DMS153 treated with DMSO at 0.1 percent for 48 hours (cell line): ENCODE data around the gene TNFRSF6B.
"Not testable (repeated sequence)": the region's sequence is repeated elsewhere in the genome, so short reads cannot be mapped to it uniquely, and the experiment has no call there.

Experiments
- DNase-seq: peaks from one replicate; lab custom pipeline; 2025; ENCODE audit not compliant: unreplicated experiment; lab: John Stamatoyannopoulos, UW

TNFRSF6B gene

DNA sequence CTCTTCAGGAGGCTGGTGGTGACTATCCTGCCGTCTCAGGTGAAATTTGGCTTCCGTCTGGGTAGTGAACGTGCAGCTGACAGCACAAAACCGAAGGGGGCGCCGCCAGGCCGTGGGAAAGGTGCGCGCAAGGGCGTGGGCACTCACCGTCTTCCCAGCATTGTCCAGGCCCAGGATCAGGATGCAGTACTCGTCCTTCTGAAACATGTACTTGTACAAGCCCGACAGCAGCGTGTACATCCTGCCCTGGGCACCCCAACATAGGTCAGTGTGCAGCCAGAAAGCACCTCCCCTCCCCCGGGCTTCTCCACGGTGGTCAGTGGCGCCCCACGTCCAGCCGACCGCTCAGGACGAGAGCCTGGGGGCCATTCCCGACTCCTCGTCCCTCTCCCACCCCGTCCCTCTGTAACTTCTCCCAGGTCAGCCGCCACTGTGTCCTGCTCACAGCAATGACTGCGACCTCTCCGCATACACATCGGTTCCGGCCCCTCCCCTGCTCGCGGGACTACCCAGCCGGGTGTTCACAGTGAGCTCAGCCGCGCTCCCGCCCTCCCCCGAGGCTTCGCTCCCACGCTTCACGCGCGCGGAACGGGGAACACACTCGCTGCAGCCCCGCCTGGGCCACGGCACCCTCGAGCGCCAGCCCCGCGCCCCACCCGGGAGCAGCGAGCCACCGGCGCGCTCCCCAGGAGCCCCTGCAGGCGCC is 10.6 kb downstream of the TNFRSF6B start:
- no peak for DNase-seq

DNA sequence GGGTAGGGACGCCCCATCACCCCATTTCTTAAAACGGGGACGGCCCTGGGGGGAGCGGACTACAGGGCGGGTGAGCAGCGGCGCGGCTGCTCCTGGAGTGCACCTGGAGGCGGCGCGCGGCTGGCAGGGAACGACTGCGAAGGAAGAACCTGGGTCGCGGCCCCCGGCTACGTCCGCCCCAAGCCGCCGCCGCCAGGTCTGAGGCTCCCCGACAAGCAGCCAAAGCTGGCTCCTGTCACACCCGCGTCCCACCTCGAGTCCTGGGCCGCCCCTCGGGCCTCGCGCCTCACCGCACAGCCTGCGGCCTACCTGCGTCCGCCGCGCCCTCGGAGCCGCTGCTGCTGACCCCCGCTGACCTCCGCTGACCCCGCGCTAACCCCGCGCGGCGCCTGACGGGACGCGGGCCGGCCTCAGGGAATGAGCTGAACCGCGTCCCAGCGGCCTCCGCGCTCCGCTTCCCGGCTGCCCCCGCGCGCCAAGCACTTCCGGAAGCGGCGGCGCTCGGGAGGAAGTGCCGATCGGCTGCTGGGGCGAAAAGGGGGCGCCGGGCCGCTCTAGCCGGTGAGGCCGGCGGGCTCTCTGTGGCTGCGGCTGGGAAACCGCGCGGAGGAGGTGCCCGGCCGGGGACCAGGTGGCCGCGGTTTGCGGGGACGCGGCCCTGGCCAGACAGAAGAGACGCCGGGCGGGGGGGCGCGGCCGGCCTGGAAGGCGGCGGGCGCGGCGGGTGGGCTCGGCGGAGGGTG is 11.3 kb downstream of the TNFRSF6B start, which contains the start of the genes ARFRP1 and ZGPAT:
Gene ARFRP1, minus strand, starts transcription at position 419 of the 743 bp plus-strand sequence. CDS start 885 bp downstream, outside the sequence.
Gene ZGPAT, plus strand, starts transcription at position 482 of the 743 bp plus-strand sequence. CDS start 542 bp downstream, outside the sequence.
- DNase-seq: peak; percentile 77

DNA sequence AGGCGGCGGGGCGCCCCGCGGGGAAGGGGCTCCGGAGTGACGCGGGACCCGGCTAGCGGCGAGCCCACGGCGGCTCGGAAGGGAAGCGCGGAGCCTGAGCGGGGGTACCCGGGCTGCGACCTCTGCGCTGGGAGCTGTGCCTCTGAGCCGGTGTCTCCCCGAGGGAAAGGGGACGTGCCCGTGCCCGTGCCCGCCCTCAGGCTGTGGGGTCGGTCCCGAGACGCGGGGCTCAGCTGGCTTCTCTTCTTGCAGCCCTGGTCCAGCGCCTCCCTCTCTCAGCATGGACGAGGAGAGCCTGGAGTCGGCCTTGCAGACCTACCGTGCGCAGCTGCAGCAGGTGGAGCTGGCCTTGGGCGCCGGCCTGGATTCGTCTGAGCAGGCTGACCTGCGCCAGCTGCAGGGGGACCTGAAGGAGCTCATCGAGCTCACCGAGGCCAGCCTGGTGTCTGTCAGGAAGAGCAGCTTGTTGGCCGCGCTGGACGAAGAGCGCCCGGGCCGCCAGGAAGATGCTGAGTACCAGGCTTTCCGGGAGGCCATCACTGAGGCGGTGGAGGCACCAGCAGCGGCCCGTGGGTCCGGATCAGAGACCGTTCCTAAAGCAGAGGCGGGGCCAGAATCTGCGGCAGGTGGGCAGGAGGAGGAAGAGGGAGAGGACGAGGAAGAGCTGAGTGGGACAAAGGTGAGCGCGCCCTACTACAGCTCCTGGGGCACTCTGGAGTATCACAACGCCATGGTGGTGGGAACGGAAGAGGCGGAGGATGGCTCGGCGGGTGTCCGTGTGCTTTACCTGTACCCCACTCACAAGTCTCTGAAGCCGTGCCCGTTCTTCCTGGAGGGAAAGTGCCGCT is 12.1 kb downstream of the TNFRSF6B start:
- no peak for DNase-seq

DNA sequence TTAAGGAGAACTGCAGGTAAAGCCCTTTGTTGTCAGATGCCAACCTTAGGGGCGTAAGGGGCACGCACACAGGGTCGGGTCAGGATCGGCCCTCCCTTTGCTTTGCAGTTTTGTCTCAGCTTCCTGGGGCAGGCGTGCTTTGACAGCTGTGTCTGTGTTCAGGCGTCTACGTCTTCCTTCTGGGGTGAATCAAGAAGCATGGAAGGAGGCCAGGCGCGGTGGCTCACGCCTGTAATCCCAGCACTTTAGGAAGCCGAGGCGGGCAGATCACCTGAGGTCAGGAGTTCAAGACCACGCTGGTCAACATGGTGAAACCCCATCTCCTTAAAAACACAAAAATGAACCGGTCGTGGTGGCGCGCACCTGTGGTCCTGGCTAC is 12.7 kb downstream of the TNFRSF6B start:
- DNase-seq: no peak

DNA sequence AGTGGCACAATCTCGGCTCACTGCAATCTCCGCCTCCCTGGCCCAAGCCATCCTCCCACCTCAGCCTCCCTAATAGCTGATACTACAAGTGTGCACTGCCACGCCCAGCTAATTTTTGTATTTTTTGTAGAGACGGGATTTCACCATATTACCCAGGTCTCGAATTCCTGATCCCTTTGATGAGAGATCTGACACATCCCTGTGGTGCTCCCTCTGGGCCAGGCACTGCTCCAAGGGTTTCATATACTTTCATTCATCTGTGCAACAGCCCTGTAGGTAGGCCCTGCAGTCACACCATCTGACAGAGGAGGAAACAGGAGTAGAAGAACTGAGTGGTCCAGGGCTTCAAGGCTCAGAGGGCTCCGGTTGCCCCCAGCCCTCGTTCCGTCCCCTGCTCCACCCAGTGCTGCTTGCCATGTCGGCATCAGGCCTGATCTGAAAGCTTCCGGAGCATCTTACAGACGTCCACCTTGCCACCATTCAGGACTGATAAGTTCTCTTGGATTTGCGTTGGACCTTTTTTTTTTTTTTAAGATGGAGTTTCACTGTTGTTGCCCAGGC is 14.7 kb downstream of the TNFRSF6B start:
- no peak for DNase-seq

DNA sequence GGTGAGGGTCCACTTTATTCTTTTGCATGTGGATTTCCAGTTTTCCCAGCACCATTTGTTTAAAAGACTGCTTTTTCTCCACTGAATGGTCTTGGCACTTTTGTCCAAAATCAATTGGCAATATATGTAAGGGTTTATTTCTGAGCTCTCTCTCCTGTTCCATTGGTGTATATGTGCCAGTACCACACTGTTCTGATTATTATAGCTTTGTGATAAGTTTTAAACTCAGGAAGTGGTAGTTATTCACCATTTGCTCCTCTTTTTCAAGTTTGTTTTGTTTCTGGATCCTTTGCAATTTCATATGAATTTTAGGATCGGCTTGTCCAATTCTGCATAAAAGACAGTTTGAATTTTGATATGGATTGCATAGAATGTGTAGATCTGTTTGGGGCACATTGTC is 15.7 kb downstream of the TNFRSF6B start:
- DNase-seq: no peak

DNA sequence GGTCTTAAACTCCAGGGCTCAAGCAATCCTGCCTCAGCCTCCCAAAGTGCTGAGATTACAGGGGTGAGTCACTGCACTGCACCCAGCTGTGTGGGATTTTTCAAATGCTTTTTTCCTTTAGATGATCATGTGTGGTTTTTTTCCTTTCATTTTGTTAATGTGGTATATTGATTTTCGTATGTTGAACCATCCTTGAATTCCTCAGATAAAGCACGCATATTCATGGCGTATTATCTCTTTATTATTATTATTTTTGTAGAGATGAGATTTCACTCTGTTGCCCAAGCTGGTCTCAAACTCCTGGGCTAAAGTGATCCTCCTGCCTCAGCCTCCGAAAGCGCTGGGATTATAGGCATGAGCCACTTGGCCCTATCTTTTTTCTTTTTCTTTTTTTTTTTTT is 18.4 kb downstream of the TNFRSF6B start:
- no peak for DNase-seq

DNA sequence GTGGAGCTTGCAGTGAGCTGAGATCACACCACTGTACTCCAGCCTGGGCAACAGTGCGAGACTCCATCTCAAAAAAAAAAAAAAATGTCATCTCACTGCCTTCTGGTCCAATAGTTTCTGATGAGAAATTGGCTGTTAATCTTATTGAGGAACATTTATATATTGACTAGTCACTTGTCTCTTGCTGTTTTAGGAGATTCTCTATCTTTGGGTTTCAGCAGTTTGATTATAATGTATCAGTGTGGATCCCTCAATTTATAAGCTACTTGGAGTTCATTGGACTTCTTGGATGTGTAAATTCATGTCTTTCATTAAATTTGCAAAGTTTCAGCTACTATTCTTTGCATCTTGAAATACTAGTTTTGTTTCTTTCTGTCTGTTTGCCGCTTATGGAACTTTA is 22.5 kb downstream of the TNFRSF6B start:
- DNase-seq: no peak

DNA sequence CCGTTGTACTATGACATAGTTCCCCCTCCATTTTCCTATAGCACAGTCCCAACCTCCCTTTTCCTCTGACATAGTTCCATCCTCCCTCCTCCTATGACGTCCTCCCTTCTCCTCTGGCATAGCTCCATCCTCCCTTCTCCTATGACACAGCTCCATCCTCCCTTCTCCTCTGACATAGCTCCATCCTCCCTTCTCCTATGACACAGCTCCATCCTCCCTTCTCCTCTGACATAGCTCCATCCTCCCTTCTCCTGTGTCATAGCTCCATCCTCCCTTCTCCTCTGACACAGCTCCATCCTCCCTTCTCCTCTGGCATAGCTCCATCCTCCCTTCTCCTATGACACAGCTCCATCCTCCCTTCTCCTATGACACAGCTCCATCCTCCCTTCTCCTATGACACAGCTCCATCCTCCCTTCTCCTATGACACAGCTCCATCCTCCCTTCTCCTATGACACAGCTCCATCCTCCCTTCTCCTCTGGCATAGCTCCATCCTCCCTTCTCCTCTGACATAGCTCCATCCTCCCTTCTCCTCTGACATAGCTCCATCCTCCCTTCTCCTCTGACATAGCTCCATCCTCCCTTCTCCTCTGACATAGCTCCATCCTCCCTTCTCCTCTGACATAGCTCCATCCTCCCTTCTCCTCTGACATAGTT is 26.6 kb downstream of the TNFRSF6B start:
- not testable (repeated sequence) for DNase-seq

DNA sequence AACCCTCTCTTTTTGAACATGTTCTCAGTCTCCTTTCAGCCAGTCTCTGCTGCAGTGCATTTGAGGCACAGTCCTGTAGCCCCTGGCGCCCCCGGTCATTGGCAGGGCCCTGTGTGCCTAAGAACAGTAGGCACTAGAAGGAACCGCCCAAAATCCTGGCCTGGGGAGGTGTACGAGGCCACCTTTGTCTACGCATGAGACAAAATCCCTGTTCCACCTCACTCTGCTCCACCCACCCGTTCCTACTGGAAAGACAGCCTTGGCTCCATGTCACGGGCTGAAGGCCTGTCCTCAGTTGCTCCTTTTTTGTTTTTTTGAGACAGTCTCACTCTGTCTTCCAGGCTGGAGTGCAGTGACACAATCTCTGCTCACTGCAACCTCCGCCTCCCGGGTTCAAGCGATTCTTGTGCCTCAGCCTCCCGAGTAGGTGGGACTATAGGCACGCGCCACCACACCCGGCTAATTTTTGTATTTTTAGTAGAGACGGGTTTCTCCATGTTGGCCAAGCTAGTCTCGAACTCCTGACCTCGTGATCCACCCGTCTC is 33.8 kb downstream of the TNFRSF6B start:
- not testable (repeated sequence) for DNase-seq

DNA sequence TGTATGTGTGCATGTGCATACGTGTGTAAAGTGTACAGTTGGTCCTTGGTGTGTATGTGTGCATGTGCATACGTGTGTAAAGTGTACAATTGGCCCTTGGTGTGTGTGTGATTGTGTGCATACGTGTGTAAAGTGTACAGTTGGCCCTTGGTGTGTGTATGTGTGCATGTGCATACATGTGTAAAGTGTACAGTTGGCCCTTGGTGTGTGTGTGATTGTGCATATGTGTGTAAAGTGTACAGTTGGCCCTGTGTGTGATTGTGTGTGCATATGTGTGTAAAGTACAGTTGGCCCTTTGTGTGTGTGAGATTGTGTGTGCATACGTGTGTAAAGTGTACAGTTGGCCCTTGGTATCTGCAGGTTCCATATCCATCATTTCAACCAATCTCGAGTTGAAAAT is 35.0 kb downstream of the TNFRSF6B start:
- no peak for DNase-seq

DNA sequence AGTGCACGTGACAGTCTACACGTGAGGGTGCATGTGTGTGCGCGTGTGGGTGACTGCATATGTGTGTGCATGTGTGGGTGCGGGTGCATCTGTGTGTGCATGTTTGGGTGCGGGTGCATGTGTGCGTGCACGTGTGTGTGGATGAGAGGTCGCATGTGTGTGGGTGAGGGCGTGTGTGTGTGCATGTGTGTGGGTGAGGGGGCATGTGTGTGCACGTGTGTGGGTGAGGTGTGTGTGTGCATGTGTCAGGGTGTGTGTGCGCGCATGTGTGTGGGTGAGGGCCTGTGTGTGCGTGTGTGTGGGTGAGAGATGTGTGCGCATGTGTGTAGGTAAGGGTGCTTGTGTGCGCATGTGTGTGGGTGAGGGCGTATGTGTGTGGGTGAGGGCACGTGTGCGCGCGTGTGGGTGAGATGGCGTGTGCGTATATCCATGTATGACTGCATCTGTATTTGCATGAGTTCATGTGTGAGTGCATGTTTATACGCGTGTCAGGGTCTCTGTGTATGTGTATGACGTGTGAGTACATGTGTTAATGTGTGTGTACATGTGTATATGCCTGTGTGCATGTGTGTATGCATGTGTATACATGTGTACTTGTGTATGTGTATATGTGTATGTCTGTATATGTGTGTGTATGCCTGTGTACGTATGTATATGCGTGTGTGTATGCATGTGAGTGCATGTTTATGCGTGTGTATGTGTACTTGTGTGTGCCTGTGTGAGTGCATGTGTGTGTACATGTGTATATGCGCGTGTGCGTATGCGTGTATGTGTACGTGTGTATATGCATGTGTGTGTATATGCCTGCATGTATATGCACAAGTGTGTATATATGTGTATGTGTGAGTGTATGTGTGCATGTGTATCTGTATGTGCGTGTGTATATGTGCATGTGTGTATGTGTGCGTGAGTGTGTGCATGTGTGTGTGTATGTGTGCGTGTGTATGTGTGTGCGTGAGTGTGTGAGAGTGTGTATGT is 36.0 kb downstream of the TNFRSF6B start:
- no peak for DNase-seq

DNA sequence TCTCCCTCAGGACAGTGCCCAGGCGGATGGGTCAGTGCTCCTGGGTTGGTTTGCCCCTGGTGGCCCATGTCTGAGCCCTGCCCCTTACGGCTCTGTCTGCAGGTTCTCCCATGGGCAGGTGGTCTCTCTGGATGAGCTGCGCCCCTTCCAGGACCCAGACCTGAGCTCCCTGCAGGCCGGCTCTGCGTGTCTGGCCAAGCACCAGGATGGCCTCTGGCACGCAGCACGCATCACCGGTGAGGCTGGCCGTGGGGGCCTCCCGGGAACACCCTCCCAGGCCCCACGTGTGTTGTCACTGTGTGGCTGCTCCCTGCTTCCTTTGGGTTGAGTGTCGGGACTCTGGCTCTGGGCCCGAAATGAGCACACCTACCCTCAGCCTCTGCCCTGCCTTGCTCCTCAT is 36.7 kb downstream of the TNFRSF6B start:
- DNase-seq: no peak

DNA sequence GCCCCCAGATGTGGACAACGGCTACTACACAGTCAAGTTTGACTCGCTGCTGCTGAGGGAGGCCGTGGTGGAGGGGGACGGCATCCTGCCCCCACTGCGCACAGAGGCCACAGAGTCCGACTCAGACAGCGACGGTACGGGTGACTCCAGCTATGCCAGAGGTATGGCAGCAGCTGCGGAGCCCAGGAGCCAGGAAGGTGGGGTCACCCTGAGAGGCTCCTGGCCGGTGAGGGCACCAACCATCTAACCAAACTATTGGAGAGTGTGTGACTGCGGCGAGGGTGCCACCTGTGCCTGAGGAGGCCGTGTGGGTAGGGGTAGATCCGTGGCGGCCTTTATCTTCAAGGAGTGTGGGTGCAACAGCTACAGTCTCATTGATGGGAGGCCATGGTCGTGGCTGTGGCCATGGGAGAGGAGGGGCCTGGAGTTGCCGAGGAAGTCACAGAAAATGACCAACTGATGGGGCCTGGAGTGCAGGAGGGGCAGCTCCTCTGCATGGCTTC is 37.2 kb downstream of the TNFRSF6B start:
- no peak for DNase-seq

DNA sequence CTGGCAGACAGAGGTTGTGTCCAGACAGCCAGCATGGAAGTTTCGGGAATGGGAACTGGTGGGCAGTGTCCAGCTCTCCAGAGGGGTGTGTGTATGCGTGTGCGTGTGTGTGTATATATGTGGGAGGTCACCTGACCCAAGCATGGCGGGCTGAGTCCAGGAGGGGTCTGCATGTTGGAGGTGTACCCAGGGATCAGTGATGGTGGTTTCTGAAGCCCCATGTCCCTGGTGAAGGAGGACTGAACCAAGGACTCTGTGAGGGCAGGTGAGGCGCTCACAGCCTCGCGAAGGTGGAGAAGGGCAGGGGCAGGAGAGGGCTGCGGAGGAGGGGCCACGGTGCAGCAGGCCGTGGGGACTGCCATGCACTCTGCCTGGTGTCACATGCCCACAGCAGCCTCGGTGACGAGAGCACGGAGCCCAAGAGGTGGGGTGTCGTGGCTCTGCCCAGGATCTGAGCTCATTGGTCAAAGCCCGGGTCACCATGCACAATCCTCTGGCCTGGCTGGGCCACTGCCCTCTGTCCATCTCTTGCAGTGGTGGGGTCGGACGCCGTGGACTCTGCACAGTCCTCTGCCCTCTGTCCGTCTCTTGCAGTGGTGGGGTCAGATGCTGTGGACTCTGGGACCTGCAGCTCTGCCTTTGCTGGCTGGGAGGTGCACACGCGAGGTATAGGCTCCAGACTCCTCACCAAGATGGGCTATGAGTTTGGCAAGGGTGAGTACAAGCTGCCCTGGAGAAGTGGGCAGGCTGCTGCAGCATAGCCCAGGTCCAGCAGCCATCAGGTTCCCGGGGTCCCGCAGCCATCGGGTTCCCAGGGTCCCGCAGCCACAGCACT is 37.9 kb downstream of the TNFRSF6B start:
- DNase-seq: no peak

DNA sequence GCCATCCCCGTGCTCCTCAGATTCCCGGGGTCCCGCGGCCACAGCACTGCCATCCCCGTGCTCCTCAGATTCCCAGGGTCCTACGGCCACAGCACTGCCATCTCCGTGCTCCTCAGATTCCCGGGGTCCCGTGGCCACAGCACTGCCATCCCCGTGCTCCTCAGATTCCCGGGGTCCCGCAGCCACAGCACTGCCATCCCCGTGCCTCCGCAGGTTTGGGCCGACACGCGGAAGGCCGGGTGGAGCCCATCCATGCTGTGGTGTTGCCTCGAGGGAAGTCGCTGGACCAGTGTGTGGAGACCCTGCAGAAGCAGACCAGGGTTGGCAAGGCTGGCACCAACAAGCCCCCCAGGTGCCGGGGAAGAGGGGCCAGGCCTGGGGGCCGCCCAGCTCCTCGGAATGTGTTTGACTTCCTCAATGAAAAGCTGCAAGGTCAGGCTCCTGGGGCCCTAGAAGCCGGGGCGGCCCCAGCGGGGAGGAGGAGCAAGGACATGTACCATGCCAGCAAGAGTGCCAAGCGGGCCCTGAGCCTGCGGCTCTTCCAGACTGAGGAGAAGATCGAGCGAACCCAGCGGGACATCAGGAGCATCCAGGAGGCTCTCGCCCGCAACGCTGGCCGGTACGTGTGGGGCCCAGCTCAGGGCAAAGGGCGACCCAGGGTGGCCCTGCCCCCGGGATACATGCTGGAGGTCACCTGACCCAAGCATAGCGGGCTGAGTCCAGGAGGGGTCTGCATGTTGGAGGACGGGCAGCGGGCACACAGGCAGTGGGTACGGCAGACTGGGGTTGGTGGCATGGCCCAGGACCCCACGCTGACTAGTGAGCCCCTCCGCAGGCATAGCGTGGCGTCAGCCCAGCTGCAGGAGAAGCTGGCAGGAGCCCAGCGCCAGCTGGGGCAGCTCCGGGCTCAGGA is 38.8 kb downstream of the TNFRSF6B start:
- DNase-seq: no peak
